SJSA1 (cell line): Measurements from ENCODE around the gene NUP62. TPM values are rescaled to one million over a fixed set of nuclear protein-coding genes. Genes with fewer than 3 reads are reported as not detected.
A peak's percentile ranks its signal among the peaks of the same experiment; 100 is the strongest.

Source experiments
- DNase-seq, 2 experiments: peaks; one replicate each; pipeline ENCODE4 v3.0.0-alpha.2; 2015 to 2020; ENCODE audit warnings: low spot score in 2 of 2, low read depth in 1 of 2
- H3K27ac ChIP-seq: fragments of 250-450 bp; sonication (Bioruptor Pico); 2 replicates; pipeline ENCODE4 v1.5.1; 2020; ENCODE audit warnings: mild to moderate bottlenecking, moderate library complexity
- H3K27me3 ChIP-seq: fragments of 250-450 bp; sonication (Bioruptor Pico); replicated peaks from 2 replicates; pipeline ENCODE4 v1.5.1; 2020; ENCODE audit warnings: mild to moderate bottlenecking, moderate library complexity
- H3K36me3 ChIP-seq: fragments of 250-450 bp; sonication (Bioruptor Pico); 2 replicates; pipeline ENCODE4 v1.5.1; 2020; ENCODE audit warnings: mild to moderate bottlenecking
- H3K4me1 ChIP-seq: fragments of 250-450 bp; sonication (Bioruptor Pico); replicated peaks from 2 replicates; pipeline ENCODE4 v1.6.1; 2021; ENCODE audit warnings: mild to moderate bottlenecking
- H3K4me3 ChIP-seq: fragments of 250-450 bp; sonication (Bioruptor Pico); 2 replicates; pipeline ENCODE4 v1.5.1; 2020; ENCODE audit warnings: mild to moderate bottlenecking
- H3K9me3 ChIP-seq: fragments of 250-450 bp; sonication (Bioruptor Pico); replicated peaks from 2 replicates; pipeline ENCODE4 v1.5.1; 2020; ENCODE audit warnings: mild to moderate bottlenecking
- total RNA-seq: library from RNA; depleted of rRNA; stranded (reverse); fragments of >200 nt; shearing (Covaris generic); gene quantifications from 2 replicates; pipeline ENCODE4 v1.2.3, GENCODE V29; 2014

The NUP62 gene
- total RNA-seq, 1 experiment from 2014 or later: 80.3 TPM

DNA sequence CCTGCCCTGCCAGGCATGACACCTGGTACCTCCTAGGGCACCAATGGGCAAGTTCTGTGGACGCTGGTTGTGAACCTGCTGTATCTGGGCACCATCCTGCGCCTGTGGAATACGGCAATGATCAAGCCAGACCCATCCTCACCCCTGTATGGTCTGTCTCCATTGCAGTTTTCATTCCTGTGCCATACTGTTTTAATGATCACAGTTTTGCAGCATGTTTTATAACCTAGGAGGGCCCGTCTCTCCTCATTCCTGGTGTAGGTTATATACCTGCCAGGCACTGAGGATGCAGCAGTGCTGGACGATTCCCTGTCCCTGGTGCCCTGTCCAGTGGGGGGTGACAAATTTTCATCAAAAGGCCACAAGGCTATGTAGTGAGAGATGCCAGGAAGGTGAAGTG lies 46.2 kb downstream of the NUP62 start:
- H3K27ac ChIP-seq: no peak overlapping the region
- H3K36me3 ChIP-seq: peaks cover 51% of the 10 kb centered on the region
- no peaks in the 10 kb centered on the region for H3K27me3 ChIP-seq

DNA sequence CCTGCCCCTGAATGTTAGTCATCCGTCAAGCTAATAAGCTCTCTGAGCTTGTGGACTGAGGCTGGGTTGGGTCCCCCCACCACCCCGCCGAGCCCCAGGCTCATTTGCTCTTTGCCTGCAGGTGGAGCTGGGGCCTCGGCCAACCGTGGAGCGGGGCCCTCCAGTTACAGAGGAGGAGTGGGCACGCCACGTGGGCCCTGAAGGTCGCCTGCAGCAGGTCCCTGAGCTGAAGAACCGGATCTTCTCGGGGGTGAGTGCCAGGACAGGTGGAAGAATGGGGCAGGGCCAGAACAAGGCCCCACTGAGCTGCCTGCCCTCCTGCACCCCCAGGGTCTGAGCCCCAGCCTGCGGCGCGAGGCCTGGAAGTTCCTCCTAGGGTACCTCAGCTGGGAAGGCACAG lies 46.7 kb downstream of the NUP62 start:
- H3K4me3 ChIP-seq: no peak overlapping the region
- H3K4me1 ChIP-seq: peaks cover 8% of the 10 kb centered on the region
- H3K9me3 ChIP-seq: peaks cover 7% of the 10 kb centered on the region; the same call in 1 of the 2 replicates
- H3K27me3 ChIP-seq: no peaks in the 10 kb centered on the region
- H3K27ac ChIP-seq: no peak overlapping the region
- no peak for DNase-seq
- H3K36me3 ChIP-seq: peaks cover 51% of the 10 kb centered on the region

More for the DNA sequence above, 46.2 kb downstream of the NUP62 start:
- no peak overlapping the region for H3K4me3 ChIP-seq
- peaks cover 8% of the 10 kb centered on the region for H3K4me1 ChIP-seq
- DNase-seq: no peak
- H3K9me3 ChIP-seq: peaks cover 7% of the 10 kb centered on the region; the same call in 1 of the 2 replicates

DNA sequence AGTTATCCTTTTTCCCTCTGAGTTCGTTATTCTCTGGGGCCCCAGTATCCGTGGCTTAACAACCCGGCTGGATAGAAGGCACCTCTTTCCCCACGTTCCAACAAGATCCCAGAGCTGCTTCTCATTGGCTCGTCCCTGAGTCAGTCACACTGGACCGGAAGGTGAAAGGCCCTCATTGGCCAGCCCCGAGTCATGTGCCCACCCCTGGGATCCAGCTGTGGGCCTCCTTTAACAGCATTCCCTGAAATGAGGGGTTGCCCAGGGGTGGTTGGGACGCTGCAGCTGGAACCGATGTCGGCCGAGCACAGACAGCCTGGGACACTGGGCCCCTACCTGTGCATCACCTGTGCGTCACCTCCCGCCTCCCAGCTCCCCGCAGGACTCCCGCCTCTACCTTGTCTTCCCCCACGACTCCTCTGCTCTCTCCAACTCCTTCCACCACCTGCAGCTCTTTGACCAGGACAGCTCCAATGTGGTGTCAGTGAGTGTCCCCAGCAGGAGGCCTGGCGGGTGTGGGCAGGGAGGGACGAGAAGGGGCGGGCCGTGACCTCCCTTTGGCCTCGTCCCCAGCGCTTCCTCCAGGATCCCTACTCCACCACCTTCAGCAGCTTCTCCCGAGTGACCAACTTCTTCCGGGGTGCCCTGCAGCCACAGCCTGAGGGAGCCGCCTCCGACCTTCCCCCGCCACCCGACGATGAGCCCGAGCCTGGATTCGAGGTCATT lies 47.5 kb downstream of the NUP62 start:
- DNase-seq: no peak
- peaks cover 7% of the 10 kb centered on the region; the same call in 1 of the 2 replicates for H3K9me3 ChIP-seq
- peaks cover 51% of the 10 kb centered on the region for H3K36me3 ChIP-seq
- no peak overlapping the region for H3K27ac ChIP-seq
- H3K4me1 ChIP-seq: peaks cover 8% of the 10 kb centered on the region
- H3K27me3 ChIP-seq: no peaks in the 10 kb centered on the region
- H3K4me3 ChIP-seq: no peak overlapping the region

DNA sequence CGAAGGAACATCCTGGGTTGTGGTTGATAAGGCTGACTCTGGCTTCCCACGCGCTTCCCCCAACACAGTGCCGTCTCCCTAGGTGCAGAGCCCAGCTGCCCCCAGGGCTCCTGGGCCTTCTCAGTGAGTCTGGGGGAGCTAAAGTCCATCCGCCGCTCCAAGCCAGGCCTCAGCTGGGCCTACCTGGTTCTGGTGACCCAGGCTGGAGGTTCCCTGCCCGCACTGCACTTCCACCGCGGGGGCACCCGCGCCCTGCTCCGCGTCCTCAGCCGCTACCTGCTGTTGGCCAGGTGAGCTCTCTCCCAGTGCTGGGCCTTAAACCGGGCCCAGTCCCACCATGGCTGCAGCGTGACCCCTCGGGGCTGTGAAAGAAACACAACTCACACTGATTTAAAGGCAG lies 48.1 kb downstream of the NUP62 start:
- Histone ChIP-seq H3K27ac (no peak overlapping the region), H3K9me3 (peaks cover 7% of the 10 kb centered on the region; the same call in 1 of the 2 replicates), H3K27me3 (no peaks in the 10 kb centered on the region), H3K36me3 (peaks cover 53% of the 10 kb centered on the region), H3K4me1 (peaks cover 8% of the 10 kb centered on the region), H3K4me3 (no peak overlapping the region)
- DNase-seq: no peak

DNA sequence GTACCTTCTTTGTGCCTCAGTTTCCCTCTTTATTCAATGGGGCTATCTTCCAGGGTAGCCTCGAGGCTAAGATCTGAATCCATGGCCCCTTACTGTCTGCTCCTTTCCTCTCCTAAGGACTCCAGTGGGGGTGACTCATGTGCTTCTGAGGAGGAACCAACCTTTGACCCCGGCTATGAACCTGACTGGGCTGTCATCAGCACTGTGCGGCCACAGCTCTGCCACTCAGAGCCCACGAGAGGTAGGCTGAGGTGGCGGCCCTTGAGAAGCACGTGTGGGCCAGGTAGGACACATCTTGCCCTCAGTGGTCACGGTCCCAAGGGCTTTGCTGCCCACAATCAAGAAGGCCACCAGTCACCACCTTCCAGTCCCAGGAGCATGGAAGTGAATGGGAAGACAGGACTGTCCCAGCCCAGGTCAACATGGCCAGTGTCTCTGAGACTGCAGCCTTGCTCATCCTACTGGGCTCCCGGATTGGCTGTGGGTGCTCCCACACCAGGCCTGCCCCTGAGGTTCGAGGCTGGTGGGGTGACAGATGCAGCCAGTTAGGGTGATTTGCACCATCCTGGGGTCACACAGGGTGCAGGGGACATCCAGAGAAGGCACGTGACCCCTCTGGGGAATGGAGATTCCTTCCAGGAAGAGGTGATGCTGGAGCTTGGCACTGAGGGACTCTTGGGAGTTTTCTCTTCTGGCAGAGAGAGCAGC lies 49.0 kb downstream of the NUP62 start:
- DNase-seq: no peak
- H3K36me3 ChIP-seq: peaks cover 54% of the 10 kb centered on the region
- H3K9me3 ChIP-seq: peaks cover 7% of the 10 kb centered on the region; the same call in 1 of the 2 replicates
- no peak overlapping the region for H3K27ac ChIP-seq
- no peak overlapping the region for H3K4me3 ChIP-seq
- H3K4me1 ChIP-seq: peaks cover 14% of the 10 kb centered on the region
- H3K27me3 ChIP-seq: no peaks in the 10 kb centered on the region

DNA sequence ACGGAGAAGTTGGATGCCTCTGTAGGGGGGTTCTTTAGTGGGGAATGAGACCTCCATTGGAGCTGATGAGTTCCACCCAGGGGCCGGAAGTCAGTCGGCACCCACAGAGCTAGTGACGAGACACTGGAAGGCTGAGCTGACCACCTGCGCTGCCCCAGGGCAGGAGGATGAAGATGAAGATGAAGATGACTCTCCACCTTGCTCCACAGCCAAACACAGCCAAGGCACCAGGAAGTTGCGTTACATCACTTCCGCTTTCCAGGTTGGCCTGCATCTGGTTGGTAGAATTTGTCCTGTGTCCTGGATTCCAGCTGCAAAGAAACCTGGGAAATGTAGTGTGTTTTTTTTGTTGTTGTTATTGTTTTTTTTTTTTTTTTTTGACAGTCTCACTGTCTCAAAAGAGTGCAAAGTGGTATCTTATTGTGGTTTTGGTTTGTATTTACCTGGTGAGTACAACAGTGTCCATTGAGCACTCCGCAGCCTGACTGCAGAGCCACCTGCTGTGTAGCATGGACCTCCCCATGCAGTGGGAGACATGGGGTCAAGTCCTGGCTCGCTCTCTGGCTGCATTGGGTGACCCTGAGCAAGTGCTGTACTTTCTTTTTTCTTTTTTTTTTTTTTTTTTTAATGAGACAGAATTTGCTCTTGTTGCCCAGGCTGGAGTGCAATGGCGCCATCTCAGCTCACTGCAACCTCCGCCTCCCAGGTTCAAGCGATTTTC lies 49.9 kb downstream of the NUP62 start:
- Histone ChIP-seq H3K36me3 (peaks cover 53% of the 10 kb centered on the region), H3K9me3 (peaks cover 7% of the 10 kb centered on the region; the same call in 1 of the 2 replicates), H3K27ac (no peak overlapping the region), H3K27me3 (no peaks in the 10 kb centered on the region), H3K4me3 (no peak overlapping the region), H3K4me1 (peaks cover 15% of the 10 kb centered on the region)
- no peak for DNase-seq

DNA sequence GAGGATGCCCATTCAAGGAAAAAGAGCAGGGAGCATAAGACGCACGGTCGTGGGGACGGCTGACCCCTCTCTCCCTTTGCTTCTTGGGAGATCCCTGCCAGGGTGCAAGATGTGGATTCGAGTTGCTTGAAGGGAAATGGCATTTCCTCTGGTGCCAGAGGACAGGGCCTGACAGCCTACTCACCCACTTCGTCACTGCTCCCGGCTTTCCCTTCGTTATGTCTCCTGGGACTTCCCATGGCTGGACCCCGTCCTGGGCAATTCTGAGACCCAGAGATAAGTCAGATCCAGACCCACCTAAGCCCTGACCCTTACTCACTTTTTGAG lies 50.6 kb downstream of the NUP62 start:
- Histone ChIP-seq H3K4me3 (peak overlapping the region; percentile 83; the same call in 1 of the 2 replicates), H3K27ac (no peak overlapping the region), H3K36me3 (peaks cover 46% of the 10 kb centered on the region), H3K9me3 (peaks cover 7% of the 10 kb centered on the region; the same call in 1 of the 2 replicates), H3K27me3 (no peaks in the 10 kb centered on the region), H3K4me1 (peaks cover 15% of the 10 kb centered on the region)
- DNase-seq: no peak

DNA sequence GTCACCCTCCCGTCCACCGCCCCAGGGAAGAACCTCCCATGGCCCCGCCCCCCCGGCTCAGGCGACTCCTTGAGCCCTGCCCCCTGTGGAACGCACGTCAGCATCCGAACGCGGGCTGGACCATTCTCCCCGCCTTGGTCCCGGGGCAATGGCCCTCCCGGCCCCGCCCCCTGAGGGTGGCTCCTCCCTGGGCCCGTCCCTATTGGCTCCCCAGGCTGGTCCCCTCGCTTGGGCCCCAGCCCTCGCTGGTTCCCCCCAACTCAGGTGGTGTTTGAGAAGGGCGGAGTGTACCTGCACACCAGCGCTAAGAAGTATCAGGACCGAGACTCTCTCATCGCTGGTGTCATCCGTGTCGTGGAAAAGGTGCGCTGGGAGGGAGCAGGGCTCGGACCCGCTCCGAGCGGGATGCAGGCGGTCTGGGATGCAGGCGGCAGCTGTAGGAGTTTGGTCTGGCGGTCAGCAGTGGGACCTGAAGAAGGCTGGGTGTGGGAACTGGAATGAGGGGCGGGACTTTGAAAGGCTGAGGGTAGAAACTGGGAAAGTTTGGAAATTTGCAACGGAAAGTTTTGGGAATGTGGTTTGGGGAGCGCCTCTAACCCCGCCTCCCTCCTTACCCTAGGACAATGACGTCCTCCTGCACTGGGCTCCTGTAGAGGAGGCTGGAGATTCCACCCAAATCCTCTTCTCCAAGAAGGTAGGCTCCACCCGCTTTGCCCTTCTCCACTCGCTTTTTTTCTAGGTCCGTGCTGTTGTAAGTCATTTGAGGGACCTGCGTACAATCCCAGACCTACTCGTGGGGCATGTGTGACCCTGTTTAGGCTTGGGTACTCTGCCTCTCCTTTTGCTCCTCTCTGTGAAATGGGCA lies 51.2 kb downstream of the NUP62 start:
- peak; percentile 98 for DNase-seq
- Histone ChIP-seq H3K4me3 (peak overlapping the region; percentile 83), H3K36me3 (peaks cover 40% of the 10 kb centered on the region), H3K27ac (peak overlapping the region; percentile 95), H3K4me1 (peaks cover 15% of the 10 kb centered on the region), H3K9me3 (peaks cover 5% of the 10 kb centered on the region; the same call in 1 of the 2 replicates), H3K27me3 (no peaks in the 10 kb centered on the region)

DNA sequence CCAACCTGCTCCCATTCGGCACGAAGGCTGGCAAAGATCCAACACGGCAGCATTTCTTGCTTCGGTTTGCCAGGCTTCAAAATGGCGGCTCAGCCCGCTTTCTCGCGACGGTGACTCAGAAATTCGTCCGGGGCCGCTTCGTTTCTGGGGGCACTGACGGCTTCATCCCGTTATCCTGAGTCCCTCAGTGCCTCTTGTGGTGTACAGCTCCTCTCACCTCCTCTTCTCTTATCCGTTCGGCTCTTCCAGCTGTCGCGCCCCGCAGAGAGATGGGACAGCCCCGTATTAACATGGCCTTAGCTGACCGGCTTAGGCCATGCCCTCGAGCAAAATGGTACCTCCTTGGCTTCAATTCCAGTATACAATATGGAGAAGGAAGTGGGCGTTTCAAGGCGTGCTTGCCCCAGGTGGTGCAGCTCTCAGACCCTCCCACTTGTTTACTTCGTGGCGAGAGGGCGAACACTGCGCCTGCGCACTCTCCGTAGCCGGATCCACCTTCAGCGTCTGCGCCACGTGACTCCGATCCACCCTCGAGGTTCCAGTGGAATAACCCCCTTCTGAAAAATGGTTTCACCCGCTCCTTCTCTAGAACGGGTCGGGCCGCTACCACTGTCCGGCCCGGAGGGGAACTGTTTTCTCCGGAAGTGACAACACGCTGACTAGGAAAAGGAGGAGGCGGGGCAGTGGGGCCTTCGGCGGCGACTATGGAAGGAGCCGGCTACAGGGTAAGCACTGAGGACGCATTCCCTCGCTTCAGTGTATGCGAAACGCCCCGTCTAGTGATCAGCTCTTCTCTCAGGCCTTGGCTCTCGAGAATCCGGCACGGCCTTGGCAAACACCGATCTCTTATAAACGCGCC lies 52.1 kb downstream of the NUP62 start, which contains the start of the genes AKT1S1 and TBC1D17:
AKT1S1 (minus strand) TSS at position 336 of the 859 bp plus-strand sequence. CDS start 4,060 bp downstream, outside the sequence.
TBC1D17 (plus strand) TSS at position 683 of the 859 bp plus-strand sequence; CDS start at position 705, 22 bp downstream.
- Histone ChIP-seq H3K36me3 (peaks cover 31% of the 10 kb centered on the region), H3K4me1 (peaks cover 15% of the 10 kb centered on the region), H3K4me3 (peak within 1 kb of the TSS; percentile 83), H3K27me3 (no peaks in the 10 kb centered on the region), H3K9me3 (no peaks in the 10 kb centered on the region), H3K27ac (peak within 1 kb of the TSS; percentile 95)
- peak; percentile 99 to 100 for DNase-seq

DNA sequence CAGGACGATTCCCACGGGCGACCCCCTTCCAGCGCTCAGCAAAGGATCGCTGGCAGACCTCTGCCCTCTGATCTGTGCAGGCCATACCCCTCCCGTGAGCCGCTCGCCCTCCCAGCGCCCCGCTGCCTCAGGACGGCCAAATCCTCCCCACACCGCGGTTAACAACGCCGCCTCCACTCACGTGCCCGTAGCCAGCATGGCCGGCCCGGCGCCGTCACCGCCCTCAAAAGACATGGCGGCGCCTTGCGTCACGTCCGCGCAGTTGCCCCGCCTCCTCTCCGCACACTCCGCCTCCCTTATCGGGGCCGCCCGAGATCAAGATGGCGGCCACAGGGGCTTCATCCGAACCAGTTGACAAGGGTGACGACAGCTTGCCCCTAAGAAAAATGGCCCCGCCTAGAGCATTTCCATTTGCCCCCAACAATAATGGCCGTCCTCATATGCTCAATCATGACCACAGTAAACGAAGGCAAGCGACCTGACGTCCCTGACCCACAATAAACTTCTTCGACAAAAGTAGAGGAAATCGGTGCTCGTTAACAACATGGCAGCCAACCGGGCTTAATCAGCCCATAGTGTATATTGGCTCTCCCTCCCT lies 52.8 kb downstream of the NUP62 start:
- peak; percentile 98 to 100 for DNase-seq
- Histone ChIP-seq H3K4me3 (peak overlapping the region; percentile 83), H3K4me1 (peaks cover 15% of the 10 kb centered on the region), H3K27ac (peak overlapping the region; percentile 95), H3K9me3 (no peaks in the 10 kb centered on the region), H3K27me3 (no peaks in the 10 kb centered on the region), H3K36me3 (peaks cover 24% of the 10 kb centered on the region)

DNA sequence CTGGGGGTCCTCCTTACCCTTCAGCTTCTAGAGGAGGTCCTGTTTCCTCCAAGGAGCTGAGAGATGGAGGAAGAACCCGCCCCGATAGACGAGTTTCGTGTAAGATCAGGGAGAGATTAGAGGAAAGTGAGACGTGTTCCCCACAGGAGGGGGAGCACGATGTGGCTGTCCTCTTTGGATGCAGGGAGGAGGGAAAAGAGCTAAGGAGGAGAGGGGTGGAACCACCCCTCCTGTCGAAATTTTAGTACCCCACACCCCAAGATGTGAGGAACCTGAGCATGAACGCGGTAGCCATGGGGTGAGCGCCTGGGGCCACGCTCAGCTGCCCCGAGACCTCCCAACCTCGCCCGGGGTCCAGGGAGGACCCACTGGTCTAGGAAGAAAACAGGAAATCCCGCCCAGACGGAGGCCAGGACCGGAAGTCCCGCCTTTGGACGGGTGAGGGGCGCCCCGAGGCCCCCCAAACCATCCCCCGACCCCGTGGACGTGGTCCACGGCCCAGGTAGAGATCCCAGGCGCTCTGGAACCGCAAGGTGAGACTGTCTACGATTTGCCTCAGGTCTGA lies 53.4 kb downstream of the NUP62 start:
- DNase-seq: peak in 1 of 2 experiments; percentile 63
- H3K36me3 ChIP-seq: peaks cover 25% of the 10 kb centered on the region
- H3K4me1 ChIP-seq: peaks cover 15% of the 10 kb centered on the region
- H3K4me3 ChIP-seq: peak overlapping the region; percentile 83
- H3K27me3 ChIP-seq: no peaks in the 10 kb centered on the region
- H3K27ac ChIP-seq: peak overlapping the region; percentile 95
- H3K9me3 ChIP-seq: no peaks in the 10 kb centered on the region
